GM18951 (cell line): ENCODE measurements around the gene GOPC.

Source experiments
- POLR2A ChIP-seq: IDR thresholded peaks from 4 replicates; pipeline ENCODE4 v1.6.1; 2011; ENCODE audit warnings: mild to moderate bottlenecking; ENCODE audit not compliant: insufficient read length, insufficient read depth; ENCODE audit errors: extremely low read depth
- in situ Hi-C: fragments of 300-500 bp; cut with MboI; formaldehyde crosslinking; loops from one replicate; pipeline ENCODE4 v1.12.0; 2022; ENCODE audit warnings: low sequenced_read_pairs, mixed read lengths, inconsistent platforms; ENCODE audit not compliant: unreplicated experiment

Gene GOPC

DNA sequence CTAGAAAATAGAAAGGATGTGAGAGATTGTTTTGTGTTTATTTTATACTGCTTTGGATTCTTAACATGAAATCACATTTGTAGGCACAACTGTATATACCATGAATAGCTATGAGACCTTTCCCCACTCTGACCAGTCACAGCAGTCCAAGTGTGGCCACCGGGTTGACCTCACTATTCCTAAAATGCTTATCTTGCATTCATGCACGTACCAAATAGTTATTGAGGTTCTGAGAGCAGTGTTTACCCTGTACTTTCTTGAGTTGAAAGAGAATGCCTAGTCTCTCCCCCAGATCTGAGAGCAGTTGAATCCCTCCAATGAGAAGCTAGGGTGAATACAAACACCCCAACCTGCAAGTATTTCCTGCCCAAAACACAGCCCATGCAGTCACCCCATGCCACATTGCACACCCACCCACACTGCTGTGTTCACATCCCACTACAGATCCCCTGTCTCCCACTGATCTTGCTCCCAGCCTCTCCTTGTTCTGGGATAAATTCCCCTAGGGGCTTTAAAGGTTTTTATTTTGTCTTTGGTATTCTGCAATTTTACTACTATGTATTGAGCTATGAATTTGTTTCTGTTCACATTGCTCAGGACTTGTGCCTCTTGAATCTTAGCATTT lies 51.6 kb downstream of the GOPC start:
- in situ Hi-C loops, result loop anchor here (10.0 to 25.0 kb wide), 2 partner anchors 106 to 213 kb away; no protein-coding TSS in a partner anchor

DNA sequence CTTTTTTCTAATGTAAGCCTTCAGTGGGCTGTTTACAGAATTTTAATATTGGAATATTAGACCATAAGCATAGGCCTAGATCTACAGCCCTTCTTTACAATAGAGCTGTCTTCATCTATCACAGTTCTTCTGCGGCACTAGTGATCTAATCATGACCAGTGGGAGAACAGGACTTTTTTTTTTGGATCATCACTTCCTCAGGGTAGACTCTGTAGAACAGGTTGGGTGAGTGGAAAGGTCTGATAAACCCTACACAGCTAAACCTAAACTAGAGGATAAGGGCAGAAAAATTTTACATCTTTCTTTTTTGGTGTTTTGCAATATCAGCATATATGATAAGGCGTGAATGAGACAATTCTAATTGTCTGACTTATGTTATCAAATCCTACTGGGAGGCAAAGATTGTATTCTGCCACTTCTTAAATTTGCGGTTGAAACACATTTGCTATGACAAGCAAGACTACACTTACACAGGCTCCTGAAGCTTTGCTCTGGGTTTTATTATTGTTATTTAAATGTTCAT lies 52.2 kb downstream of the GOPC start:
- in situ Hi-C loops, result loop anchor here (10.0 to 25.0 kb wide), 2 partner anchors 105 to 213 kb away; no protein-coding TSS in a partner anchor
- no peak for TF ChIP-seq POLR2A

More for the DNA sequence above, 51.6 kb downstream of the GOPC start:
- TF ChIP-seq POLR2A, result no peak

DNA sequence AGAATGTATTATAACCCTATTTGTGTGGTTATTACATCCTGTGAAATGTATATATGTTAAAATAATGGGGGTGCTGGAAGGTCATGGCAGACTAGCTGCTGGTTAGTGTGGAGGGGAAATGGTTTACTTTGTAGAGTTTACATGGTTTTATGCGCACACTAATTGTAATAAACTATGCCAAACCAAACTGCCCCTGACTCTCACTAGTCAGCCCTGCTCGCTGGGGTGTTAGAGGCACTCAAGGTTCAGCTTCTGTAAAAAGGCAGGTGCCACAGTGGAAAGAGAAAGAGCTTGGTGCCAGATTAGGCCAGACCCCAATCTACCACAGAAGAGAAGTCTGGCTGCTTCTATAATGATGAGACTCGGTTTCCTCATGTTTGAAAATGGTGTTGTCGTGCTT lies 52.7 kb downstream of the GOPC start:
- in situ Hi-C loops, result loop anchor here (10.0 to 25.0 kb wide), 2 partner anchors 105 to 212 kb away; no protein-coding TSS in a partner anchor
- TF ChIP-seq POLR2A, result no peak

DNA sequence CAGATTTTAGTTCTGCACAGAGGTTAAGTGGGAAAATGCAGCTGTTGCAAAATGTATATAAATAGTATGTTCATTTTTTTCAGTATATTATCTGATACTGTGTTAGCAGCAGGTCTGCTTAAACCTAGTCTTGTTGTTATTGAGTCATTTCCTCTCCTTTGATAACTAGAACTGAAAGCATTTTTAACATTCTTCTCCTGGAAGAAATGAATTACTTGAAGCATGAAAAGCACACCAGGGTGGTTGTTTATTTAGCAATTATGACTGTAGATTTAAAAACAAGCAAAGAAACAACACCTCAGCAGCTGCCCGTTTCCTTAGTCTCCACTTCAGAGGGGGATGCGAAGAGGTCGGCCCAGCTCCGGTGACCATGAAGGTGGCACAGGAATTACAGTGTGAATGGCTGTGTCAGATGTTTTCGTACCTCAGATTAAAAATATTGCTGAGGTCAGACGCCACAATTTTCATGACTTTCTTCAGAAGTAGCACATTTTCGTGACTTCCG lies 53.5 kb downstream of the GOPC start:
- TF ChIP-seq POLR2A, result no peak
- in situ Hi-C loops, result no loop called here

DNA sequence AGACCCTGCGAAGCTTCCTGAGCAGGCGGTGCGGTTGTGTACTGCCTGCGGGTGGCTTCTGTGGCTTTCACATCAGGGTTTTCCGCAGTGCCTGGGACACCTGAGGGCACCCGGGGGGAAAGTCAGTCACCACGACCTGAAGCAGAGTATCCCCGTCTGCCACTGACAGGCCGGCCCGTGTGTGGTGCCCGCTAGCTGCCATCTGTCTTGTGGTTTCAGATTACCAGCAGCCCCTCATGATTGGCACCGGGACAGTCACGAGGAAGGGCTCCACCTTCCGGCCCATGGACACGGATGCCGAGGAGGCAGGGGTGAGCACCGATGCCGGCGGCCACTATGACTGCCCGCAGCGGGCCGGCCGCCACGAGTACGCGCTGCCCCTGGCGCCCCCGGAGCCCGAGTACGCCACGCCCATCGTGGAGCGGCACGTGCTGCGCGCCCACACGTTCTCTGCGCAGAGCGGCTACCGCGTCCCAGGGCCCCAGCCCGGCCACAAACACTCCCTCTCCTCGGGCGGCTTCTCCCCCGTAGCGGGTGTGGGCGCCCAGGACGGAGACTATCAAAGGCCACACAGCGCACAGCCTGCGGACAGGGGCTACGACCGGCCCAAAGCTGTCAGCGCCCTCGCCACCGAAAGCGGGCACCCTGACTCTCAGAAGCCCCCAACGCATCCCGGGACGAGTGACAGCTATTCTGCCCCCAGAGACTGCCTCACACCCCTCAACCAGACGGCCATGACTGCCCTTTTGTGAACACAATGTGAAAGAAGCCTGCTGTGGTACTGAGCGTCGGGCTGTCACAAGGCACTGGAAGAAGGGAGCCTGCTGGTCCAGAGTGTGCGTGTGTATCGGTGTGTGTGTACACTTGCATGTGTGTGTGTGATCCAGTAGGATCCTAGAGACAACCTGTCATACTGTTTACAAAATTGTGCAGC lies 54.4 kb downstream of the GOPC start:
- TF ChIP-seq POLR2A, result no peak
- in situ Hi-C loops, result no loop called here

DNA sequence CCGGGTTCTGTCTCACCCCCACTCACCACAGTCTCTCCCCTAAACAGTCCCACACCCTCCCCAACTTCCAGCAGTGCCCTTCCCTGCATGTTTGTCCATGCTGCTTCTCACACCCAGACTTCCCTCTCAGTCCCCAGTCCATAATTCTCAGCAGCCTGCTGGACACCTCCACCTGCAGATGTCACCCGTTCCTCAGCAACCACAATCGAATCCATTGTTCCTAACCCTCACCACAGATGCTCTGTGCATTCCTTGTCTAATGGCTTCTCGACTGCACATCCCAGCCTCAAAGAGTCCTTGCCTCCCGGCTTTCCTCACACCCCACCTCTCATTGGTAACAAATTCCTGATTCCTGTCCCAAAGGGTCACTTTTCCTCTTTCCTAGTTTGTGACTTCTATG lies 55.6 kb downstream of the GOPC start:
- TF ChIP-seq POLR2A, result no peak
- in situ Hi-C loops, result no loop called here

DNA sequence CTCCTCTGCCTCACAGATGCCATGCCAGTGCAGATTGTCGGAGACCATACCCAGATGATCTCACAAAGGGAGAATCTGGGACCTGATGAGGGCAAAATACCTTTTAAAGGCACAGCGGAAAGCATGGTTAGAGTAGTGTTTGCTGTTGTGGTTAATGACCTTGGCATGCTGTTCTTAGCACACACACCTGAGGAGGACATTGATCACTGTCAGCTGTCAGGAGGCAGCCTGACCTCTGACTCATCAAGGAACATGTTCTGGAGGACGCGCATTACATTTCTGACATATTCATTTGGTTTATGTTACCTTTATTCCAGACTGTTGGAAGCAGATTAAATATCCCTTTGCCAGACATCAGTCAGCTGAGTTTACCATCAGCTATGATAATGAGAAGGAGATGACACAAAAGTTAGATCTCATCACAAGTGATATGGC lies 57.1 kb downstream of the GOPC start:
- in situ Hi-C loops, result no loop called here
- TF ChIP-seq POLR2A, result no peak

DNA sequence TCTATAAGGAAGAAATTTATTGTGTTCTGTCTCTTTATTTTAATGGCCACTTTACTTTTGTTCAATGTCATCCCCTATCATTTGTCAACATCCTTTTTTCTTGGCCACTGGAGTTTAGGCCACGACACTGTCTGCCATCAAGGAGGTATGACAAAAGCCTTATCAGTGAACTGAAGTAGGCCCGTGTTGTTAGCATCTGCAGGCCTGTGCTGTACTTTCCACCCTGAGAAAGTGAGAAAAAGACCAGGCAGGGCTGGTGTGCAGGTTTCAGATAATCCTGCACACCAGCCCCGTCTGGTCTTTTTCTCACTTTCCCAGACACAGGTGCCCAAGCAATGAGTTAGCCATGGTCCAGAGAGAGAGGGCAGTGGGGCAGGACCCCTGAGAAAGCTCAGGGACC lies 57.6 kb downstream of the GOPC start:
- no peak for TF ChIP-seq POLR2A
- in situ Hi-C loops, result no loop called here

DNA sequence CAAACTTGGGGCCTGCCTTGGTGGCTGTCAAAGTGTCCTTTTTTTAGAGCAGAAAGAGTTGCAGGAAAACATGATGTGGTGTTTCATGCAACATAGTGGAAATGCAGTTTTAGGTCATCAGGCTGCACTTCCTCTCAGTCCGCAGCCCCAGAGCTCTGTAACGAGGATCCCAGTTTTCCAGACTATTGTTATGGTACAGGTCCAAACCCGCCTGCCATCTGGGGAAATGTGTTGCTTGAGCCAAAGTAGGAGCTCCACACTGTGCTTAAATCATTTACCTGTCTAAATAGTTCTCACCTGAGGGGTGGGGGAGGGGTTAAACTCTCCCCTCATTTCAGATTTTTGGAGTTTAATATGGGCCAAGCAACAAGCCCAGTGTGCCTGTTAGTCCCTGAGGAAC lies 59.8 kb downstream of the GOPC start:
- in situ Hi-C loops, result no loop called here
- TF ChIP-seq POLR2A, result no peak

DNA sequence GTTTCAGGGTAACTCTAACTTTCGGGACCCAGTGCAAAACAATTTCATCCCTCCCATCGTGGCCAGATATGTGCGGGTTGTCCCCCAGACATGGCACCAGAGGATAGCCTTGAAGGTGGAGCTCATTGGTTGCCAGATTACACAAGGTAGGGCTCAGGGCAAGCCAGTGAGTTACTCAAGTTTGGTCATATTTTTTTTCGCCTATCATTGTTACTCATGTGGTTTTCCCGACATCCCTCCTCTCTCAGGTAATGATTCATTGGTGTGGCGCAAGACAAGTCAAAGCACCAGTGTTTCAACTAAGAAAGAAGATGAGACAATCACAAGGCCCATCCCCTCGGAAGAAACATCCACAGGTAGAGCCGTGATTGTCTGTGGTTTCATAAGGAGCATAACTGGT lies 61.6 kb downstream of the GOPC start:
- in situ Hi-C loops, result no loop called here
- TF ChIP-seq POLR2A, result no peak

DNA sequence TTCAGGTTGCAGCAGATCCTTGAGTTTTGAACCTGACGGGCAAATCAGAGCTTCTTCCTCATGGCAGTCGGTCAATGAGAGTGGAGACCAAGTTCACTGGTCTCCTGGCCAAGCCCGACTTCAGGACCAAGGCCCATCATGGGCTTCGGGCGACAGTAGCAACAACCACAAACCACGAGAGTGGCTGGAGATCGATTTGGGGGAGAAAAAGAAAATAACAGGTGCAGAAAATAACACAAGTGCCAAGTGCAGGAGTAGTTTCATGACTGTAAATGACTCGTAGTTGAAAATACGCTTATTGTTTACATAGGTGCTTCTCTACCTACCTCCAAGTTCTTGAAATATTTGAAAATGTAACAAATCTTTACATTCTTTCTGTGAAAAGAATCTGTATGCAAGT lies 63.7 kb downstream of the GOPC start:
- TF ChIP-seq POLR2A, result no peak
- in situ Hi-C loops, result no loop called here

DNA sequence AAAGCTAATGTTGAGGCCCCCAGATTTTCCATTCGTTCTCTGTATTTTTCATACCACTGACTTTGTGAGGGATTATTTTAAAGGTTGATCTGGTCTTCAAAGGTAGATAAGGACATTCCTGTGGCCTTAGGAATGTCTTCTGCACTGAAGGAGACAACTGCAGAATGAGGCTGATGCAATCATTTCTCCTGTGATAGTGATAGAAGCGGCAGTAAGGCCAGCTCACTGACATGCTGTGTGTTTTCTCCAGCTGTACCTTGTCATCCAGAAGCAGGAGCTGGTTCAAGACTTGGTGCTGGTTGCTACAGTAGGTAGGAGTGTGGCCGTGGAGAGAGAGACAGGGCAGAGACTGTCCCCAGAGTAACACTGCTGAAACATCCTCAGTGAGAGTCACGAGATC lies 66.0 kb downstream of the GOPC start:
- in situ Hi-C loops, result no loop called here
- TF ChIP-seq POLR2A, result no peak

DNA sequence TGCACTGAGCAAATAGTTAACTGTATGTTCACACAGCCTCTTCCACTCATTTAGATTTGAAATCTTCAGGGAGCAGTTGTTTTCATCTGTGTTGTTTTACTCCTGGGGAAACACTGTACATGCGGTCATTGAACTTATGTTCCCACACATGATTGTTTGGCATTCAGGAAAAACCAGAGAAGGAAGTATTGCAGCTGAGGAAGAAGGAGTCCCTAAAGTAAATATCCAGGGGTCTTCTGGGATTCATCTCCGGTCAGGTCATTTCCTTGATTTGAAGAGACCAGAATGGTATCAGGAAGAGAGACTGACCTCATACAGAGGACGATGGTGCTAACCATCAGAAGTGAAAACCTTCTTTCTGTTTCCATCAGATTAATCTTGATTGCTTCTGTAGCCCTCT lies 67.3 kb downstream of the GOPC start:
- TF ChIP-seq POLR2A, result no peak
- in situ Hi-C loops, result no loop called here
